Measurements from ENCODE around the gene ZCWPW1.

GRCh38 chr7:100398239-100398638, 30.3 kb downstream of the ZCWPW1 start:
- TF ChIP-seq CTCF (conservative IDR thresholded peaks at IDR 0.05 in 1 of 2, IDR thresholded peaks at IDR 0.05 in 1 of 2; ENCODE audit: extremely low read depth in 1 of 2, insufficient read depth in 1 of 2, low read depth in 1 of 2, low read length in 2 of 2) (no peak), EZH2 (IDR thresholded peaks at IDR 0.05; ENCODE audit: borderline replicate concordance, low read length) (no peak)
